ENCODE measurements around the gene EXT2.

The EXT2 gene

DNA sequence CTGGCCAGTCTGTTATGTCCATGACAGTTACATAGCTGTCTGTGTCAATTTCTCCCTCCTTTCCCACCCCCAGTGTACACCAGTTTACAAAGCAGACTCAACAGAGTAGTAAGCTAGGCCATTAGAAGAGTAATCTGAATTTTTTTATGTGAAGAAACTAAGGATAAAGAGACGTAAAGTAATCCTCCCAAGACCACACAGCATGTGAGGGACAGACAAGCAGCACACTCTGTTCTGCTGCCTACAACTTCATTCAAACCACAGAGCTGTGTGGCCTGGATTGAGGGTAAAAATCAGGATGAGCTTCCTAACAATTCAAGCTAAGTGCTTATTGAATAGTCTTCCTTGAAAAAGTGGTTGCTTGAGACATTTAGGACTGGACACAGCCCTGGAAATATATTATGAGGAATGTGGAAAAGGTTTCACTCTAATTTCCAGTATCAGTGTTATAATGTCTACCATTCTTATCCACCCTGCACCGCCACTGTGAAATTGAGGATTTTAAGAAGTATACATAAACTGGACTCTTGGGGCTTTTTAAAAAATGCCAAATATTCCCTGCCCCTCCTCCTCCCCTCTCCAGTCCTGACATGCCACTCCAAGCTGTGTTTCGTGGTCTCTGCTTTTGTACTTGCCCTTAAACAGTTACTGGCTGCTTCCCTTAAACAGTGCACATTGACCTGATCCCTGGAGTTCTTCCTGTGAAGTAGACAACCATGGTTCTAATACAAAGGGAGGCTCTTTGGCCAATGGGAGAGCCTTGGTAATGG, 40.9 kb downstream of the EXT2 start:
- TF ChIP-seq ARNT (IDR thresholded peaks at IDR 0.05) (no peak), ZNF384 (IDR thresholded peaks at IDR 0.05) (no peak), TARDBP (IDR thresholded peaks at IDR 0.05) (no peak), SP1 (IDR thresholded peaks at IDR 0.05) (no peak), HDGF (IDR thresholded peaks at IDR 0.05; ENCODE audit: borderline replicate concordance) (no peak), CTBP1 (IDR thresholded peaks at IDR 0.05; ENCODE audit: borderline replicate concordance) (no peak), NFRKB (IDR thresholded peaks at IDR 0.05) (no peak)
- ChIA-PET CTCF (no interaction called here), POLR2A (interaction anchor here (0.8 kb wide), 1 partner anchor 764 kb away, joined by 3 read pairs; no protein-coding TSS in a partner anchor)
- DNase-seq (ENCODE audit: extremely low spot score) = no peak

DNA sequence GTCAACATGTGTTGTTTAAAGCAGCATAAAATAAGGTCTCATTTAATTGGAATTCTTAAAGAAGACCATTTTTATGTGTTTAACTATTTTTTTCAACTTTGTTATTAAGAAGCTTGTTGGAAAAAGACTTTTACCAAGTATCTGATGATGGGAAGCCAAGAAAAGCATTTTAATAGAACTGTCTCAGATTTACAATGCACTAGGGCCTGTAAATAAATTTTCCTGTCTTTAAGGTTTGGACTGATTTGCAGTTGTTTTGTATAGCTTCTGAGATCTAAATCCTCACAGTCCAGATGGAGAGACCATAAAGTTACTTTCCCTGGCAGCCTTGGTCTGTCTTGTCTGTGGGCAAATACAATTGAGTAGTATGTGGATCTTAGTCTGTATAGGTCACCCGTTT, 41.6 kb downstream of the EXT2 start:
- no peak for DNase-seq (ENCODE audit: extremely low spot score)
- CTCF ChIA-PET = no interaction called here
- POLR2A ChIA-PET = no interaction called here
- TF ChIP-seq L3MBTL2 (conservative IDR thresholded peaks at IDR 0.05) (no peak), FOXM1 (IDR thresholded peaks at IDR 0.05; ENCODE audit: borderline replicate concordance) (no peak), SUZ12 (IDR thresholded peaks at IDR 0.05) (no peak), TARDBP (IDR thresholded peaks at IDR 0.05) (no peak), CTBP1 (IDR thresholded peaks at IDR 0.05; ENCODE audit: borderline replicate concordance) (no peak), HDGF (IDR thresholded peaks at IDR 0.05; ENCODE audit: borderline replicate concordance) (no peak), NFRKB (IDR thresholded peaks at IDR 0.05) (no peak), FOXK2 (IDR thresholded peaks at IDR 0.05) (no peak), LEF1 (IDR thresholded peaks at IDR 0.05; ENCODE audit: borderline replicate concordance) (no peak), ELF4 (IDR thresholded peaks at IDR 0.05) (no peak), ARNT (IDR thresholded peaks at IDR 0.05) (no peak)

DNA sequence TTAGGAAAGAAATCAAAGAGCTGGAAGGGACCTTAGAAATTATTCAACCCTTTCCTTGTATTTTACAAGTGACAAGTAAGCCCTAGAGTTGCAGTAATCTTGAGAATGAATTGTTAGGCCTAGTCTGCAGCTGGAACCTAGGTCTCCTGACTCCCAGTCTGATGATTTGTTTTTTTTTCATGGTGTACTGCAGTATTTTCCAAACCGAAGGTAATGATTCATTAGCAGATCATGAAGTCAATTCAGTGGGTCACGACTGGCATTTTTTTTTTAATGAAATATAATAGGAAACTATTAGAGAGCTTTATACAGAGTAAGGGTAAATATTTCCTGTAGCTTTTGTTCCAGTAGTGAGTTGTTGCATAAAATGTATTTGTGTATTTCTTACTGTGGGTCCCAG, 42.8 kb downstream of the EXT2 start:
- TF ChIP-seq ELF4 (IDR thresholded peaks at IDR 0.05) (no peak), LEF1 (IDR thresholded peaks at IDR 0.05; ENCODE audit: borderline replicate concordance) (no peak), ARNT (IDR thresholded peaks at IDR 0.05) (no peak), BHLHE40 (IDR thresholded peaks at IDR 0.05; ENCODE audit: borderline replicate concordance) (no peak), HDGF (IDR thresholded peaks at IDR 0.05; ENCODE audit: borderline replicate concordance) (no peak), FOXM1 (IDR thresholded peaks at IDR 0.05; ENCODE audit: borderline replicate concordance) (no peak), ZNF384 (IDR thresholded peaks at IDR 0.05) (no peak), SP1 (IDR thresholded peaks at IDR 0.05) (no peak), FOXA1 (IDR thresholded peaks at IDR 0.05) (no peak), SUZ12 (IDR thresholded peaks at IDR 0.05) (no peak), NFRKB (IDR thresholded peaks at IDR 0.05) (no peak), CTBP1 (IDR thresholded peaks at IDR 0.05; ENCODE audit: borderline replicate concordance) (no peak), TARDBP (IDR thresholded peaks at IDR 0.05) (no peak), L3MBTL2 (conservative IDR thresholded peaks at IDR 0.05) (no peak), FOXK2 (IDR thresholded peaks at IDR 0.05) (no peak)
- TF ChIP-seq, protein P1, sequence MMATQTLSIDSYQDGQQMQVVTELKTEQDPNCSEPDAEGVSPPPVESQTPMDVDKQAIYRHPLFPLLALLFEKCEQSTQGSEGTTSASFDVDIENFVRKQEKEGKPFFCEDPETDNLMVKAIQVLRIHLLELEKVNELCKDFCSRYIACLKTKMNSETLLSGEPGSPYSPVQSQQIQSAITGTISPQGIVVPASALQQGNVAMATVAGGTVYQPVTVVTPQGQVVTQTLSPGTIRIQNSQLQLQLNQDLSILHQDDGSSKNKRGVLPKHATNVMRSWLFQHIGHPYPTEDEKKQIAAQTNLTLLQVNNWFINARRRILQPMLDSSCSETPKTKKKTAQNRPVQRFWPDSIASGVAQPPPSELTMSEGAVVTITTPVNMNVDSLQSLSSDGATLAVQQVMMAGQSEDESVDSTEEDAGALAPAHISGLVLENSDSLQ (IDR thresholded peaks at IDR 0.05) = no peak
- CTCF ChIA-PET = interaction anchor here (0.6 to 1.3 kb wide), 6 partner anchors 27 to 828 kb away, joined by 3 to 6 read pairs (median 3); no protein-coding TSS in a partner anchor
- POLR2A ChIA-PET = no interaction called here
- no peak for DNase-seq (ENCODE audit: extremely low spot score)

DNA sequence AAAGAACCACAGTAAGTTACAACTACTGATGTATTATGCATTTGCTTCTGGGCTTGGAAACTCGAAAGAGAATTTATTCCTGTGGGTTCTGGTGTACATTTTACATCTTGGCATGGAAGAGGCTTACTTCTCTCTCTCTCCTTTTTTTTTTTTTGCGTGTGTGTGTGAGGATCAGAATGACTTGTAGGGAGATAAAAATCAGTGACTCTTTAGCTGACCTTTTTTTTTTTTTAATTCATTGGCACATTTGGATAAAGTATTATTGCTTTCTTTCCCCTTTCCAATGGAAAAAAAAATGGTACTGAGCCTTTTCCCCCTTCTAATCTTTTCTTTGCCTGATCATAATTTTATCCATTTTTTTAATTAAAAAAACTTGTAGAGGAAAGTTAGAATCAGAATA, 43.5 kb downstream of the EXT2 start:
- no peak for TF ChIP-seq BHLHE40 (IDR thresholded peaks at IDR 0.05; ENCODE audit: borderline replicate concordance)
- TF ChIP-seq ZNF384 (IDR thresholded peaks at IDR 0.05) = peak; percentile 70
- CTCF ChIA-PET = interaction anchor here (0.7 to 1.3 kb wide), 5 partner anchors 27 to 287 kb away, joined by 3 to 5 read pairs (median 3); no protein-coding TSS in a partner anchor
- POLR2A ChIA-PET = no interaction called here
- DNase-seq (ENCODE audit: extremely low spot score) = no peak

DNA sequence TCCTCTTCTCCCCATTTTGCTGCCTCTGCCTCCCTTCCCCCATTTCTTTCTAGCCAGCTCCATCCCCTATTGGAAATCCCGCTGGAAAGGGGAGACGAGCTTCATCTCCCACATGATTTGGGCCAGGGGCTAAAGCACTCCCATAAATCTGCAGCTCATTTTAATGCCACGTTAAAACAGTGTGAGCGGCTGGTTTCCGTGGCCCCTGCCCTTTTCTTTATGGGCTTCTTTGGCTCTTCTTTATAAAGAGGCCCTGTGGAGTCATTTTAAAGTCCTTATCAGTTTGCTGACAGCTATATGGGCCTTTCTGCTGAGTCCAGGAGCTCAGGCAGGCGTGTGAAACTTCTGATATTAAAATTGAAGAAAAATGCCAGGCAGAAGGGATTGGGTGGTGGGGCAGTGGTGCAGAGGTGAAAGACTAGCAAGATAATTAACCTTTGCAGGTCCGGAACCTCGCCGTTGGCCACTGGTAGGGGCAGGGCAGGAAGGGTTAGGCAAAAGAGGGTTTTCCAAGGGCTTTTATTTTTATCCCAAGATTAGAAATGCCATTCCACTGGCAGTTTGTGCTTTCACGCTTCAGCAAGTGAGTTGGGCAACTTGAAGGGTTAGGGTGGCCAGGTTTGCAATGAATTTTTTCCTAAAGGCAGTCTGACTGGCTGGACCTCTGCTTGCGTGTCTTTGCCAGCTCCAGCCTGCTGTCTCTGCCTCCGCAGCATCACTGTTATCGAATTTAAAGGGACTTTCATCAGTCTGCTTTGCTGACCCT, 44.3 kb downstream of the EXT2 start:
- peak; percentile 72 for DNase-seq (ENCODE audit: extremely low spot score)
- no peak for TF ChIP-seq ELF4 (IDR thresholded peaks at IDR 0.05)
- TF ChIP-seq, protein P1 (IDR thresholded peaks at IDR 0.05) = peak; percentile 92
- TF ChIP-seq SP1 (IDR thresholded peaks at IDR 0.05) = no peak
- TF ChIP-seq ARNT (IDR thresholded peaks at IDR 0.05) = peak; percentile 74; the same call in 1 of the 2 replicates
- no peak for TF ChIP-seq HDGF (IDR thresholded peaks at IDR 0.05; ENCODE audit: borderline replicate concordance)
- TF ChIP-seq L3MBTL2 (conservative IDR thresholded peaks at IDR 0.05) = no peak
- TF ChIP-seq FOXA1 (IDR thresholded peaks at IDR 0.05) = no peak
- no peak for TF ChIP-seq SUZ12 (IDR thresholded peaks at IDR 0.05)
- no peak for TF ChIP-seq BHLHE40 (IDR thresholded peaks at IDR 0.05; ENCODE audit: borderline replicate concordance)
- no peak; the same call in 1 of the 2 replicates for TF ChIP-seq LEF1 (IDR thresholded peaks at IDR 0.05; ENCODE audit: borderline replicate concordance)
- TF ChIP-seq FOXK2 (IDR thresholded peaks at IDR 0.05) = no peak
- no peak for TF ChIP-seq ZNF384 (IDR thresholded peaks at IDR 0.05)
- TF ChIP-seq TARDBP (IDR thresholded peaks at IDR 0.05) = no peak
- TF ChIP-seq FOXM1 (IDR thresholded peaks at IDR 0.05; ENCODE audit: borderline replicate concordance) = 0 out of 2 replicates have a peak, but pooled peaks have one; percentile 42
- peak; percentile 97 for TF ChIP-seq CTBP1 (IDR thresholded peaks at IDR 0.05; ENCODE audit: borderline replicate concordance)
- TF ChIP-seq NFRKB (IDR thresholded peaks at IDR 0.05) = no peak
- ChIA-PET CTCF (interaction anchor here (0.7 to 1.3 kb wide), 4 partner anchors 26 to 191 kb away, joined by 3 to 5 read pairs (median 3); no protein-coding TSS in a partner anchor), POLR2A (no interaction called here)

DNA sequence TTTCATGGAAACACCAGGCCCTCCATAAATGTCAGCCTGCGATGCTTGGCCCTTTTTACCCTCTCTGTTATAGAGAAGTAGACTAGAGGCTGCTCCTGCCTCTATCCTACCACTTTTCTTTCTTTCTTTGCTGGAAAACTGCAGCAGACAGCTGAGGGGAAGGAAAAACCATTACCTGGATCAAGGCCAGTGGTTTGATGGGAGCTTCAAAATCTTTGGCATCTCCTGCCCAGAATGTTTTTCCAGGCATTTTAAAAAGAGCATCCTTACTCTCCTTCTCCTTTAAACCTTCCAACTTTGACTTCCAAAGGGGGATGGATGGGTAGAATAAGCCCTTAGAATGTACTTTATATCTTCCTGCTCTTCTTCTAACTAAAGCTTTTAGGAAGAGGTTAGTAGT, 44.9 kb downstream of the EXT2 start:
- no peak for TF ChIP-seq L3MBTL2 (conservative IDR thresholded peaks at IDR 0.05)
- TF ChIP-seq LEF1 (IDR thresholded peaks at IDR 0.05; ENCODE audit: borderline replicate concordance) = no peak
- TF ChIP-seq, protein P1 (IDR thresholded peaks at IDR 0.05) = no peak
- TF ChIP-seq BHLHE40 (IDR thresholded peaks at IDR 0.05; ENCODE audit: borderline replicate concordance) = no peak
- TF ChIP-seq FOXM1 (IDR thresholded peaks at IDR 0.05; ENCODE audit: borderline replicate concordance) = no peak
- no peak for TF ChIP-seq FOXA1 (IDR thresholded peaks at IDR 0.05)
- no peak for TF ChIP-seq FOXK2 (IDR thresholded peaks at IDR 0.05)
- DNase-seq (ENCODE audit: extremely low spot score) = no peak
- CTCF ChIA-PET = interaction anchor here (0.7 kb wide), 1 partner anchor 11 kb away, joined by 3 read pairs; no protein-coding TSS in a partner anchor
- POLR2A ChIA-PET = no interaction called here

Measured in HEK293T (cell line).